Measurements from ENCODE around the gene THPO.

Gene THPO

DNA sequence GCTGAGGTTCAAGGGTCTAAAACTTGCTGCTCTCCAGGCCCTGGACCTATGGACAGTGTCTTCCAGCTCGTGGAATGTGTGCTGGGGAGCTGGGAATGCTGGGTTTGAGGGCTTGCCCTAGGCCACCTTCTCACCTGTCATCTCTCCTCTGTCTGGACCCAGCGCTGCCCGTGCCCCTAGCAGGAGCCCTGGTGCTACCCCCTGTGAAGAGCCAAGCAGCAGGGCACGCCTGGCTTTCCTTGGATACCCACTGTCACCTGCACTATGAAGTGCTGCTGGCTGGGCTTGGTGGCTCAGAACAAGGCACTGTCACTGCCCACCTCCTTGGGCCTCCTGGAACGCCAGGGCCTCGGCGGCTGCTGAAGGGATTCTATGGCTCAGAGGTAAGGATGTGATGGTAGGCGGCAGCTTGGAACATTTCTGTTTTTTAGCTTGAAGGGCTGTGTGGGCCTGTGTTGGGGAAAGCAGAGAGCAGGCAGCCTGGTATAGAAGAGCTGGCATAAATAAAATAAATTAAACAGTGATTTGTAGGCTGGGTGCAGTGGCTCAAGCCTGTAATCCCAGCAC is 6.9 kb upstream of the THPO start:
- DNase-seq (ENCODE audit: low read depth), result no peak

DNA sequence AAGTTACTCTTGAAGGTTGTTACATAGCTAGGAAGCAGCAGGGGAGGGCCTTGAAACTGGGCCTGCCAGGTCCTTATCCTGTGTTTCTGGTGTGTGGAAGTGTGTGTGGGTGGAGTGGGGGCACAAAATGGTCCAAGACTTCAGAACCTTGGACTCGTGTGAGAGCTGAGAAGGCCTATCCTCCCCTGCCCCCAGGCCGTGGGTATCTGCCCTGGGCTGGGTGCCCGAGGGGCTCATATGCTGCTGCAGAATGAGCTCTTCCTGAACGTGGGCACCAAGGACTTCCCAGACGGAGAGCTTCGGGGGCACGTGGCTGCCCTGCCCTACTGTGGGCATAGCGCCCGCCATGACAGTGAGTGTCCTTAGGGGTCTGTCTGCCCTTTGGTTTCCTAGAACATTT is 6.3 kb upstream of the THPO start:
- DNase-seq (ENCODE audit: low read depth), result no peak

DNA sequence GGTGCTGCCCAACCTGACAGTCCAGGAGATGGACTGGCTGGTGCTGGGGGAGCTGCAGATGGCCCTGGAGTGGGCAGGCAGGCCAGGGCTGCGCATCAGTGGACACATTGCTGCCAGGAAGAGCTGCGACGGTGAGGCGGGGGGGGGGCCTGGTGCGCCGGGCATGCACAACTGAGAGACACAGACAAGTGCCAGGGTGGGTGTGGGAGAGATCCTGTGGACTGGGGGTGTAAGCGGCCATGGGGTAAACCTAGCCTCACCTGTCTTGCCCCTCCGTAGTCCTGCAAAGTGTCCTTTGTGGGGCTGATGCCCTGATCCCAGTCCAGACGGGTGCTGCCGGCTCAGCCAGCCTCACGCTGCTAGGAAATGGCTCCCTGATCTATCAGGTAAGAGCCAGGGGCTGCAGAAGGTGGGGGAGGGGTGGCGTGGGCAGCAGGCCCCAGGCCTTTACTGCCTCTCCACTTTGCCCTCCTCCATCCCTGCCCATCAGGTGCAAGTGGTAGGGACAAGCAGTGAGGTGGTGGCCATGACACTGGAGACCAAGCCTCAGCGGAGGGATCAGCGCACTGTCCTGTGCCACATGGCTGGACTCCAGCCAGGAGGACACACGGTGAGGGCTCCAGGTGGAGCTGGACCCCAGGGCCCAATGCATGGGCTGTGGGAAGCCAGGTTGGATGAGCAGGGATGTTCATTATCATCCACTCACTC is 5.2 kb upstream of the THPO start:
- no peak for DNase-seq (ENCODE audit: low read depth)

- no peak for DNase-seq (ENCODE audit: low read depth)
Measured at GRCh38 chr3:184382326-184383032, 4.5 kb upstream of the THPO start.

DNA sequence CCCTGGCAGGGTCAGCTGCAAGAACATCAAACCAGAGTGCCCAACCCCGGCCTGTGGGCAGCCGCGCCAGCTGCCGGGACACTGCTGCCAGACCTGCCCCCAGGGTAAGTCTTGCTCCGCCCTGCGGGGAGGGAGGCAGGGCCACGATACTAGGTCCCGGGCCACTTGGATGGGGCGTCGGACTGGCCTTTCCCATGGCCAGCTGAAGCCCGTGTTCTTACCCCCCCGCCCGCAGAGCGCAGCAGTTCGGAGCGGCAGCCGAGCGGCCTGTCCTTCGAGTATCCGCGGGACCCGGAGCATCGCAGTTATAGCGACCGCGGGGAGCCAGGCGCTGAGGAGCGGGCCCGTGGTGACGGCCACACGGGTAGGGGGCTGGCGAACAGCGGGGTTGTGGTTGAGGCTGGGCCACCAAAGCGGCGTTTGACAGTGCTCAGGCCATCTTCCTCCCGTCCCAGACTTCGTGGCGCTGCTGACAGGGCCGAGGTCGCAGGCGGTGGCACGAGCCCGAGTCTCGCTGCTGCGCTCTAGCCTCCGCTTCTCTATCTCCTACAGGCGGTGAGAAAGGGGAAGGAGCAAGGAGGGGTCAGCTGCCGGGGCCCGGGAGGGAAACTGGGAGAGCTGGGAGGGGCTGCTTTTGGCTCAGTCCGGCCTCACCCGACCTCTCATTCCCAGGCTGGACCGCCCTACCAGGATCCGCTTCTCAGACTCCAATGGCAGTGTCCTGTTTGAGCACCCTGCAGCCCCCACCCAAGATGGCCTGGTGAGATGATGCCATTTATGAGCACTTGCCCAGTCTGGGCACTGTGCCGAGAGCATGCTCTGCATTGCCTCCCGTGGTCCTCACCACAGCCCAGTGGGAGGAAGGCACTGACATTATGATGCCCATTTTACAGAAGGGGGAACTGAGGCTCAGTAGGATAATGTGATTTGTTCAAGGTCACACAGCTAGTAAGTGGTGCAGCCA is 3.5 kb upstream of the THPO start:
- DNase-seq (ENCODE audit: low read depth), result no peak

DNA sequence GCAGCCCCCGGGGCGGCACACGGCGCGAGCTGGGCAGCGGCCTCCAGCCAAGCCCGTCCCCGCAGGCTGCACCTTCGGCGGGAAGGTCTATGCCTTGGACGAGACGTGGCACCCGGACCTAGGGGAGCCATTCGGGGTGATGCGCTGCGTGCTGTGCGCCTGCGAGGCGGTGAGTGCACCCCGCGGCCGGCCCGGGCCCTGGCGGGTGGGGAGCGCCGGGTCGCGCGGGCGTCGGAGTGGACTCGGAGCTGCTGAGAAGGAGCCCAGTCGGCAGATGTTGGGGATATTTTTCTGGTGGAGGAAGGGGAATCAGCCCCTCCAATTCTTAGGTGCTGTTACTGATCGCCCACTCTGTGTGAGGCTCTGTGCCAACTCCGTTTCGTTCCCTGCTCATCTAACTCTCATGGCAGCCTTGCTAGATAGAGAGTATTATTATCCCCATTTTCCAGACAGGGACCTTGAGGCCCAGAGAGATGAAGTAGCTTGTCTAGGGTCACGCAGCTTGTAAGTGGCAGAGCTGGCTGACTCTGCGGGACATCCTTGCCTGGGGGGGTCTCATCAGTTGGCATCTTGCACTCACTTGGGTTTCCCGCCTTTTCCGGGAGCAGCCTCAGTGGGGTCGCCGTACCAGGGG is 2.7 kb upstream of the THPO start:
- no peak for DNase-seq (ENCODE audit: low read depth)

GRCh38 chr3:184380185-184380626 is 2.2 kb upstream of the THPO start:
- DNase-seq (ENCODE audit: low read depth), result no peak

DNA sequence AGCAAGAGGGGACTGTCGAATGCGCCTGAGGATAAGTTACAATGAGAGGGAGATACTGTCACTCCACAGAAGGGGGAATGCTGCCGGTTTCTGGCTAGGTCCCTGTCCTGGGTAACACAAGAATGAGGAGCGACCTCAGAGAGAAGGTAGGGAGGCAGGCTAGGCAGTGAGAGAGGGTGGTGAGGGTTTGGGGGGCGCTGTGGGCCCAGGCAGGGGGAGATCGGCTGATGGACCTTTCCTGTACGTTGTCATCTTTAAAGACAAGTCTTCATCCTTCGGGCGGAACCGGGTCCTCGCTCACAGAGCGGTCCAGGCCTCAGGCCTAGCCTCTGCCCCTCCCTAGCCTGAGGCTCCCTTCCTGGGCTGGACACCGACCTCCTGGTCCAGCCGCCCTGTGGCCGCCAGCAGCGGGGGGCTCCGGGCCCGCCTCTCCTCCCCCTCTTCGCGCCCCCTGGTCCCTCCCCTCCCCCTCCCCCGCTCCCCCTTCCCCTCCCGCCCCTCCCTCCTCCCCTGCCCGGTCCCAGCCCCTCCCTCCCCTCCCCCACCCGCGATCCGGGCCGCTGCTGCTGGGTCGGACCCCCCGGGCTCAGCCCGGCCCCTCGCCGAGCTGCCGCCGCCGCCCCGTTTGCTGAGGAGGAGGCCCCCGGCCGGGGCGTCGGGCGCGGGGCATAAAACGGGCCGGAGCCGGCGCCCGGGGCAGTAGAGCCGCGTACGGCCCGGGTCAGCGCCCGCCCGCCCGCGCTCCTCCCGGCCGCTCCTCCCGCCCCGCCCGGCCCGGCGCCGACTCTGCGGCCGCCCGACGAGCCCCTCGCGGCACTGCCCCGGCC is 1.6 kb upstream of the THPO start, which contains the start of gene CHRD:
CHRD (plus strand) TSS at position 697 of the 827 bp plus-strand sequence. CDS start 265 bp downstream, outside the sequence.
- DNase-seq (ENCODE audit: low read depth), result no peak

GRCh38 chr3:184378651-184379357 is 797 bp upstream of the THPO start:
- DNase-seq (ENCODE audit: low read depth), result no peak

- no peak for DNase-seq (ENCODE audit: low read depth)
Measured at GRCh38 chr3:184377374-184377773, 633 bp downstream of the THPO start.

GRCh38 chr3:184375747-184376461 is 2.1 kb downstream of the THPO start:
- no peak for DNase-seq (ENCODE audit: low read depth)

GRCh38 chr3:184373422-184373821 is 4.6 kb downstream of the THPO start:
- no peak for DNase-seq (ENCODE audit: low read depth)

GRCh38 chr3:184372911-184373310 is 5.1 kb downstream of the THPO start:
- DNase-seq (ENCODE audit: low read depth), result no peak

DNA sequence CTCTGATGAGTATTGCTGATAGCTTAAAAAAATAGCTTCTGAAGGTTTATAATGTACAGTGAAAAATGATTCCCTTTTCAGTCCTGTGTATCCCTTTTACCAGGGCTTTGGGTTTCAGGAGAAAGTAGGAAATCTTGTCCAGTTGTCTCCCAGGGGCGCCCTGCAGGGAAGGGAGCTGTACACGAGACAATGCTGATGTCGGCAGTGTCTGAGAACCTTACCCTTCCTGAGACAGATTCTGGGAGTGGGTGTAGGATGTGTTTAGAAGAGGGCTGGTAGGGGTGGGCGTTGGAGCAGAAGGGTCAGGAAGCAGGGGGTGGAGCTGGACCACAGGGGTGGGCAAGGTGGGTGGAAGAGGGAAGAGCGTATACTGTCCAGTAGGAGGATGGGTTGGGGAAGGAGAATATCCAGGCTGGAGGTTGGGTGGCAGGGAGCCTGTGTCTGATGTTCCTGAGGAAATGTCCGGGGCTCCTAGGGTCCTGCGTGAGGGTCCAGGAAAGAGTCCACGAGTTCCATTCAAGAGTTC is 5.6 kb downstream of the THPO start:
- DNase-seq (ENCODE audit: low read depth), result no peak

GRCh38 chr3:184371570-184372018 is 6.4 kb downstream of the THPO start:
- peak; percentile 42 for DNase-seq (ENCODE audit: low read depth)

- DNase-seq (ENCODE audit: low read depth), result no peak
Measured at GRCh38 chr3:184368586-184369183, 9.3 kb downstream of the THPO start.

- DNase-seq (ENCODE audit: low read depth), result no peak
Measured at GRCh38 chr3:184368116-184368515, 9.9 kb downstream of the THPO start.

DNA sequence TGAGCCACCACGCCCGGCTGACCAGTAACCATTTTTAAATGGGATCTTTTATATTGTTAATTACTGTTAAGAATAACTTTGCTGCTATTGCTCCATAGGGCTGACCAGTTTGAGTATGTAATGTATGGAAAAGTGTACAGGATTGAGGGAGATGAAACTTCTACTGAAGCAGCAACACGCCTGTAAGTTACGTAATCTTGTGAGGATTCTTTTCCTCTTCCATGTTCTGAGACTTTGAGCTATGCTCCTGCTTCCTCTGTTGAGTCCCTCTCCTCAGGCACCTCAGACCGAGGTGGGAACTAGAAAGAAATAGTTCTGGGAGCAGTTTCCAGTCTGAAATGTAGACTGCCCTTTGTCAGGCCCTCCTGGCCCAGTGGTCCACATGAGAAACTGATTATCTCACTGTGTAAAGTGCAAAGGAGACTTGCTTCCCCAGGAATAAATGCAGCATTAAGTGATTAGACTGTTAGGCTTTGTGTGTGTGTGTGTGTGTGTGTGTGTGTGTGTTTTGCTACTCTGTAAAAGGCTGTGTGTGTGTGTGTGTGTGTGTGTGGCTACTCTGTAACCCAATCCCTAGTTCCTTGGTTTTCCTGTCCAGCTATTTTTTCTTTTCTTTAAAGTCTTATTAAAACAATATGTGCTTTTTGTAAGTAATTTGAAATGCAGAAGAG is 11.3 kb downstream of the THPO start:
- DNase-seq (ENCODE audit: low read depth), result no peak
